CD4-positive, alpha-beta memory T cell (primary cell): Measurements from ENCODE around the gene AGAP9. TPM values are rescaled to one million over a fixed set of nuclear protein-coding genes. Genes with fewer than 3 reads are reported as not detected.
"Not testable (repeated sequence)": the region's sequence is repeated elsewhere in the genome, so short reads cannot be mapped to it uniquely, and the experiment has no call there.

Experiments
- CTCF ChIA-PET: fragments of 350-600 bp; sonication (Branson Sonifier 250); formaldehyde crosslinking; loops from one replicate; lab custom pipeline; 2021; ENCODE audit warnings: inconsistent platforms; ENCODE audit not compliant: partially characterized antibody; lab: Charles Lee
- POLR2A ChIA-PET: fragments of 350-600 bp; sonication (Branson Sonifier 250); formaldehyde crosslinking; loops from one replicate; lab custom pipeline; 2021; ENCODE audit not compliant: partially characterized antibody; lab: Charles Lee
- DNase-seq, 5 donors: peaks; one replicate each; pipeline versions ENCODE4 v3.0.0 to v3.0.0-alpha.2; 2020 to 2022; ENCODE audit warnings: mixed read lengths in 1 of 5
- H3K27ac ChIP-seq: one replicate; pipeline ENCODE4 v1.7.0; 2013; ENCODE audit warnings: low read depth, low read length
- H3K27me3 ChIP-seq: 2 replicates; pipeline ENCODE4 v1.7.0; 2013; ENCODE audit warnings: mild to moderate bottlenecking, low read length, moderate library complexity; ENCODE audit not compliant: insufficient read depth
- H3K36me3 ChIP-seq: 2 replicates; pipeline ENCODE4 v1.7.0; 2013; ENCODE audit warnings: mild to moderate bottlenecking, low read length, moderate library complexity; ENCODE audit not compliant: insufficient read depth
- H3K4me1 ChIP-seq: 2 replicates; pipeline ENCODE4 v1.7.0; 2013; ENCODE audit warnings: mild to moderate bottlenecking, low read length, moderate library complexity; ENCODE audit not compliant: insufficient read depth
- H3K4me3 ChIP-seq, 2 donors: one replicate each; pipeline ENCODE4 v1.7.0; 2013; ENCODE audit warnings: low read length in 2 of 2, mild to moderate bottlenecking in 1 of 2
- H3K9me3 ChIP-seq, 2 donors: one replicate each; pipeline ENCODE4 v1.7.0; 2013; ENCODE audit warnings: low read length in 2 of 2, control low read depth in 1 of 2; ENCODE audit not compliant: control insufficient read depth in 1 of 2
- H3K27ac Mint-ChIP-seq, 7 donors: one replicate each; pipeline ENCODE4 v1.8.0; 2020 to 2021; ENCODE audit warnings: mixed read lengths in 7 of 7, mild to moderate bottlenecking in 6 of 7, inconsistent platforms in 3 of 7, moderate library complexity in 3 of 7
- H3K27me3 Mint-ChIP-seq, 2 donors: one replicate each; pipeline ENCODE4 v1.8.0; 2020 to 2021; ENCODE audit warnings: mixed read lengths in 2 of 2
- H3K36me3 Mint-ChIP-seq, 2 donors: one replicate each; pipeline ENCODE4 v1.8.0; 2020 to 2021; ENCODE audit warnings: mixed read lengths in 2 of 2, inconsistent platforms in 1 of 2, mild to moderate bottlenecking in 1 of 2
- H3K4me1 Mint-ChIP-seq, 4 donors: one replicate each; pipeline ENCODE4 v1.8.0; 2020 to 2021; ENCODE audit warnings: mixed read lengths in 4 of 4, mild to moderate bottlenecking in 1 of 4
- H3K4me3 Mint-ChIP-seq, 8 donors: one replicate each; pipeline ENCODE4 v1.8.0; 2020 to 2021; ENCODE audit warnings: mixed read lengths in 8 of 8, mild to moderate bottlenecking in 7 of 8, moderate library complexity in 6 of 8, inconsistent platforms in 3 of 8
- H3K9me3 Mint-ChIP-seq, 8 donors: one replicate each; pipeline ENCODE4 v1.8.0; 2020 to 2021; ENCODE audit warnings: mixed read lengths in 8 of 8, mild to moderate bottlenecking in 5 of 8, inconsistent platforms in 3 of 8, moderate library complexity in 1 of 8
- intact Hi-C: fragments of 100-400 bp; cut with micrococcal nuclease; formaldehyde crosslinking; loops from one replicate; pipeline ENCODE4 v1.15.1; 2023
- polyA plus RNA-seq, 2 donors: library from polyadenylated mRNA; unstranded; fragments of 300-500 nt; fragmentation: Illumina TruSeq; gene quantifications; one replicate each; pipeline ENCODE4 v1.2.3, GENCODE V29; 2021
- total RNA-seq, 2 experiments: library from RNA; stranded (reverse); gene quantifications; one replicate each; pipeline ENCODE4 v1.2.3, GENCODE V29; 2021

Gene AGAP9
- total and polyA plus RNA-seq, 4 experiments from 2014 or later: 1.0 to 12.3 (median 11.3) TPM; not detected in 1

- CTCF ChIA-PET: no interaction called here
- H3K9me3 Mint-ChIP-seq: no peaks in the 10 kb centered on the region
- Histone ChIP-seq H3K36me3 (no peaks in the 10 kb centered on the region), H3K27ac (no peak overlapping the region), H3K9me3 (no peaks in the 10 kb centered on the region), H3K4me1 (no peaks in the 10 kb centered on the region), H3K4me3 (no peak overlapping the region), H3K27me3 (no peaks in the 10 kb centered on the region)
- H3K27ac Mint-ChIP-seq: no peak overlapping the region
- no peak overlapping the region for H3K4me3 Mint-ChIP-seq
- no peak for DNase-seq
- H3K36me3 Mint-ChIP-seq: no peaks in the 10 kb centered on the region
- H3K27me3 Mint-ChIP-seq: peaks cover 6 to 15% of the 10 kb centered on the region in 2 donors
- intact Hi-C loops: no loop called here
- POLR2A ChIA-PET: no interaction called here
- H3K4me1 Mint-ChIP-seq: no peaks in the 10 kb centered on the region
Observed at GRCh38 chr10:47456079-47456785, 67.2 kb downstream of the AGAP9 start.

- peaks cover 6 to 15% of the 10 kb centered on the region in 2 donors for H3K27me3 Mint-ChIP-seq
- H3K4me1 Mint-ChIP-seq, H3K4me3 Mint-ChIP-seq, POLR2A ChIA-PET, intact Hi-C loops, H3K36me3 ChIP-seq, H3K9me3 Mint-ChIP-seq, H3K36me3 Mint-ChIP-seq, H3K27ac Mint-ChIP-seq, DNase-seq, CTCF ChIA-PET, H3K4me1 ChIP-seq, H3K4me3 ChIP-seq, H3K27me3 ChIP-seq, H3K27ac ChIP-seq, H3K9me3 ChIP-seq: not testable (repeated sequence)
Observed at GRCh38 chr10:47455350-47456078, 67.9 kb downstream of the AGAP9 start.

GRCh38 chr10:47454780-47455058 is 68.7 kb downstream of the AGAP9 start:
- Mint-ChIP-seq H3K36me3 (no peaks in the 10 kb centered on the region), H3K4me3 (no peak overlapping the region), H3K9me3 (no peaks in the 10 kb centered on the region), H3K27me3 (peaks cover 6 to 15% of the 10 kb centered on the region in 2 donors), H3K4me1 (no peaks in the 10 kb centered on the region), H3K27ac (peak overlapping the region in 1 of 7 donors; percentile 62)
- intact Hi-C loops: no loop called here
- no peak for DNase-seq
- ChIA-PET POLR2A (no interaction called here), CTCF (no interaction called here)
- no peak overlapping the region for H3K4me3 ChIP-seq
- H3K9me3 ChIP-seq: no peaks in the 10 kb centered on the region
- H3K27me3 ChIP-seq: no peaks in the 10 kb centered on the region
- no peak overlapping the region for H3K27ac ChIP-seq
- H3K36me3 ChIP-seq: no peaks in the 10 kb centered on the region
- H3K4me1 ChIP-seq: no peaks in the 10 kb centered on the region

DNA sequence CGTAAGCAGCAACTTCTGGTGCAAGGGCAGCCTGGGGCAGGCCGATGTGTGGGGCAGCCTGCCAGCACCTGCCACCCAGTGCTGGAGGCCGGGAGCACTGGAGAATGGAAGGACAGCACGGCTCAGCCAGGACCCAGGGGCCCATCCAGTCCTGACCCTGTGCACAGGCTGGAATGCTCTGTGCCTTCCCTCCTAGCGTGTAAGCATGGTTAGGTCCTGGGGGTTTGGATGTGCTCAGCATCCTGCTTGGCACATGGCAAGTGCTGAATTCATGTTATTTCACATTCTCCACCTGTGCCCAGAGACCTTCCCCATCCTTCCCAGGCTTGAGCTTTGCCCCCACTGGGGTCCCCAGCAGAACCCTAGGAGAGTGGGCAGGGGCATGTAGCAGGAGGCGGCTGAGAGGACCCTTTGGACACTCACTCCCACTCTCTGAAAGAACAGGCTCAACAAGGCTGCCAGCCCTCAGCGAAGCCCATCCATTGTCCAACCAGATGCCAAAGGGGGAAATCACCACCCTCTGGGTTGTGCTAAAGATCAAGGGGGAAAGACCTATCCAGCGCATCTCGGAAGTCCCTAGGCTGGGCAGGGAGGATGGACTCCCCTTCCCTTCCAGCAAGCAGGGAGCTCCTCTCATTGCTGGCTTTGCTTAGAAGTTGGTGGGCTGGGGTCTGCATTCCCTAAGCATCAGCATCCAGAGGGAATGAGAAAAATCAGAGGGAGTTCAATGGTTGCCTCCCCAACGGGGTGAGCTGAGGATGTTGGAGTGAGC is 69.2 kb downstream of the AGAP9 start:
- H3K9me3 ChIP-seq: no peaks in the 10 kb centered on the region
- no peak for DNase-seq
- peak overlapping the region in 1 of 7 donors; percentile 62 for H3K27ac Mint-ChIP-seq
- ChIA-PET POLR2A (no interaction called here), CTCF (no interaction called here)
- intact Hi-C loops: no loop called here
- H3K4me3 ChIP-seq: no peak overlapping the region
- H3K27me3 ChIP-seq: no peaks in the 10 kb centered on the region
- no peaks in the 10 kb centered on the region for H3K36me3 Mint-ChIP-seq
- H3K4me1 ChIP-seq: no peaks in the 10 kb centered on the region
- H3K36me3 ChIP-seq: no peaks in the 10 kb centered on the region
- H3K27ac ChIP-seq: no peak overlapping the region
- no peak overlapping the region for H3K4me3 Mint-ChIP-seq
- no peaks in the 10 kb centered on the region for H3K4me1 Mint-ChIP-seq
- H3K27me3 Mint-ChIP-seq: peaks cover 6 to 15% of the 10 kb centered on the region in 2 donors
- no peaks in the 10 kb centered on the region for H3K9me3 Mint-ChIP-seq

DNA sequence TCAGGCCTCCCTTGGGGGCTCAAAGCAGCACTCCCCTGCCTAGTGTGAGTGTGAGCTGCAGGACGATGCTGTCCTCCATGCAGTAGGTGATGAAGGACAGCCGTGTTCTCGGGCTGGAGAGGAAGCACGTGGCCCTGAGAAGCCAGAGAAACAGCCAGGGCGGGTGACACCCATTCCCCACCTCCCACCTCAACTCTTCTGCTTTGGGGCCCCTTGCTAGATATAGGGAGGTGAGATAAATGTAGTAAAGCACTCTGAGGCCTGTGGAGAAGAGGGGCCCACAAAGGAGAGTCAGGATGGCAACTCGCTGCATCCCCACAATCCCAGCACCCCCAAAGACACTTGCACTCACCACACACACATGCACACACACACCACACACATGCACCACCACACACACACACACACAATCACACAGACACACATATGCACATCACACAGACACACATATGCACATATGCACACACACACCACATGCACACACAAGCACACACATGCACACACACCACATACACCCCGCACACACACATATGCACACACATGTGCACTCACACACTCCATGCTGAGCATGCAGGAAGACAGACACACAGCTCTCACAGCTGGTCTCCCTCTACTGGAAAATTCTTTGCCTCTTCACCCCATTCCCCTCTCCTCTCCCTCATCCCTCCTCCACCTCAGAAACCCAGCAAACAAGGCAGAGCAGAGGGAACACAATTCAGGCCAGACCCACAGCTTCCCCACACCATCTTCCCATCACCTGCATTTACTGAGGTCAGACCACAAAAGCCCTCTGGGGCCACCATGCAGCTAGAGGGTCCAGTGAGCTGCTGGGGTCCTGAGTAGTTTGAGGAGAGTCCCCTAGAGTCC is 70.1 kb downstream of the AGAP9 start:
- POLR2A ChIA-PET: no interaction called here
- peaks cover 0 to 3% (median 0%) of the 10 kb centered on the region in 4 donors for H3K4me1 Mint-ChIP-seq
- Histone ChIP-seq H3K27ac (no peak overlapping the region), H3K36me3 (no peaks in the 10 kb centered on the region), H3K27me3 (no peaks in the 10 kb centered on the region), H3K4me3 (no peak overlapping the region), H3K4me1 (no peaks in the 10 kb centered on the region), H3K9me3 (no peaks in the 10 kb centered on the region)
- CTCF ChIA-PET: no interaction called here
- H3K36me3 Mint-ChIP-seq: no peaks in the 10 kb centered on the region
- intact Hi-C loops: no loop called here
- peaks cover 6 to 12% of the 10 kb centered on the region in 2 donors for H3K27me3 Mint-ChIP-seq
- H3K9me3 Mint-ChIP-seq: no peaks in the 10 kb centered on the region
- no peak overlapping the region for H3K27ac Mint-ChIP-seq
- no peak for DNase-seq
- no peak overlapping the region for H3K4me3 Mint-ChIP-seq

GRCh38 chr10:47452495-47453140 is 70.8 kb downstream of the AGAP9 start:
- no peaks in the 10 kb centered on the region for H3K36me3 ChIP-seq
- no peak overlapping the region for H3K27ac ChIP-seq
- no peaks in the 10 kb centered on the region for H3K36me3 Mint-ChIP-seq
- DNase-seq: no peak
- H3K4me1 ChIP-seq: no peaks in the 10 kb centered on the region
- no peaks in the 10 kb centered on the region for H3K27me3 ChIP-seq
- no peaks in the 10 kb centered on the region for H3K9me3 Mint-ChIP-seq
- peaks cover 0 to 4% (median 2%) of the 10 kb centered on the region in 4 donors for H3K4me1 Mint-ChIP-seq
- intact Hi-C loops: no loop called here
- ChIA-PET POLR2A (no interaction called here), CTCF (no interaction called here)
- peaks cover 4 to 17% of the 10 kb centered on the region in 2 donors for H3K27me3 Mint-ChIP-seq
- no peaks in the 10 kb centered on the region for H3K9me3 ChIP-seq
- no peak overlapping the region for H3K27ac Mint-ChIP-seq
- H3K4me3 ChIP-seq: no peak overlapping the region
- H3K4me3 Mint-ChIP-seq: no peak overlapping the region
